Natural killer cell treated with Interleukin-12 subunit alpha and Interleukin-12 subunit beta and Interleukin-15 and Interleukin-18, amount 100 ng/mL, for 72 hours (primary cell): Measurements from ENCODE around the gene DNAJC1. TPM values are rescaled to one million over a fixed set of nuclear protein-coding genes. Genes with fewer than 3 reads are reported as not detected.
A peak's percentile ranks its signal among the peaks of the same experiment; 100 is the strongest.

Source experiments
- ATAC-seq, 2 donors: fragments of 150-1000 bp; cut with Tn5 transposase in 1 of 2; sonication (Bioruptor Pico), chemical (Tn5 transposase) in 1 of 2; 2 replicates each; pipeline ENCODE4 v1.10.0; 2021
- DNase-seq: peaks from one replicate; pipeline ENCODE4 v3.0.0; 2022; ENCODE audit warnings: low spot score
- H3K27ac Mint-ChIP-seq, 2 donors: 1 replicate in 1 of 2; 2 replicates in 1 of 2; pipeline ENCODE4 v1.8.0; 2022; ENCODE audit warnings: mixed read lengths in 2 of 2, mild to moderate bottlenecking in 1 of 2, moderate library complexity in 1 of 2
- H3K27me3 Mint-ChIP-seq, 2 donors: 1 replicate in 1 of 2; 2 replicates in 1 of 2; pipeline ENCODE4 v1.8.0; 2022; ENCODE audit warnings: mixed read lengths in 2 of 2
- H3K36me3 Mint-ChIP-seq: one replicate; pipeline ENCODE4 v1.8.0; 2022; ENCODE audit warnings: mixed read lengths
- H3K4me1 Mint-ChIP-seq, 2 donors: 1 replicate in 1 of 2; 2 replicates in 1 of 2; pipeline ENCODE4 v1.8.0; 2022; ENCODE audit warnings: low read depth in 2 of 2, mixed read lengths in 2 of 2, mild to moderate bottlenecking in 1 of 2
- H3K4me3 Mint-ChIP-seq: one replicate; pipeline ENCODE4 v1.8.0; 2022; ENCODE audit warnings: mixed read lengths
- H3K9me3 Mint-ChIP-seq: 2 replicates; pipeline ENCODE4 v1.8.0; 2022; ENCODE audit warnings: mixed read lengths
- total RNA-seq, 2 donors: library from RNA; stranded (reverse); gene quantifications; one replicate each; pipeline ENCODE4 v1.2.3, GENCODE V29; 2022

Gene DNAJC1
- total RNA-seq, 2 donors from 2014 or later: 37.8 to 53.5 TPM

DNA sequence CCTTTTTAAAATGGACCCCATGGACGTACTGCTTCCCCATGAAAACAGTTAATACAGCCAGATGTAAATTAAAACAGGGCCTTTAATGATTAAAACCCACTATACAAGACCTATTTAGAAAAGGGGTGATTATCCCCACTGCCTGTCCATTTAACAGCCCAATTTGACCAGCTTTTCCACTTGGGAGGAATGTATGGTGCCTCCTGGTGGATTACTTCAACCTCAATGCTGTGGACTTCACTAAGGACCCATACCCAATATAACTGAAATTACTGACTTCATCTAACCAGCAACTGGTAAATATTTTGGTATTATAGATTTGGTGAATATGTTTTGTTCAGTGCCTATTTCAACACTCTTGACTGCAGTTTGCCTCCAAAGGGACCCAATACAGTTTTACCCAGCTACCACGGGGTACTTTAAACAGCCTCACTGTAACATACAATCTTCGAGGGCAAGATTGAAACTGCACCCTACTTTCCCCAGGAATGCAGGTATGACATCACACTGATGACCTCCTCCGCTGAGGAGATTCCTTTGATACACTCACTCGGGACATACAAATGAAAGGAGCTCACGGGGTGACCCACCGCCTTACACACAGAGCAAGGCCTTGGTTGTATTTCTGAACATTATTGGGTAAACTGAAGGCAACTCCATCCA lies 192.8 kb downstream of the DNAJC1 start:
- no peaks in the 10 kb centered on the region for H3K36me3 Mint-ChIP-seq
- H3K27ac Mint-ChIP-seq: no peak overlapping the region
- H3K9me3 Mint-ChIP-seq: no peaks in the 10 kb centered on the region

DNA sequence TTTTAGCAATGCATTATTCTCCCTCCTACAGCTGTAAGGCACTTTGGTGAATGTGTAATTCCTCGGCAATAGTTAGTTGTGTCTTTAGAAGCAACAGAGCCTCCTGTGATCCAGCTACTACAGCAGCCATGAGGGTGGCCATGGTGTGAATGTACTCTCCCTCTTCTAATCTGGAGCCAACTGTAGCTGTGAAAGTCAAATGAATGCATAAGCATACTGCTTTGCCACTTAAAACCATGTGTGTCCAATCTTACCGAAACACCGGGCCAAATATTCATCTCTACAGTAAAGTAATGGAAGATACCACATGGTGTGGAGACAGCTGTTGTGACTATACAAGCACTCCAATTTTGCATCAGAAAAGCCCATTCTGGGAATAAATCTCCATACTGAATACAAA lies 195.0 kb downstream of the DNAJC1 start:
- H3K9me3 Mint-ChIP-seq: no peaks in the 10 kb centered on the region
- DNase-seq: no peak
- ATAC-seq: no peak
- peaks cover 0 to 2% of the 10 kb centered on the region in 2 donors for H3K4me1 Mint-ChIP-seq
- no peak overlapping the region for H3K27ac Mint-ChIP-seq
- H3K36me3 Mint-ChIP-seq: no peaks in the 10 kb centered on the region
- no peak overlapping the region for H3K4me3 Mint-ChIP-seq
- no peaks in the 10 kb centered on the region for H3K27me3 Mint-ChIP-seq

More for the DNA sequence above, 192.8 kb downstream of the DNAJC1 start:
- Mint-ChIP-seq H3K4me3 (no peak overlapping the region), H3K4me1 (peaks cover 0 to 2% of the 10 kb centered on the region in 2 donors), H3K27me3 (no peaks in the 10 kb centered on the region)
- DNase-seq (no peak), ATAC-seq (no peak)

DNA sequence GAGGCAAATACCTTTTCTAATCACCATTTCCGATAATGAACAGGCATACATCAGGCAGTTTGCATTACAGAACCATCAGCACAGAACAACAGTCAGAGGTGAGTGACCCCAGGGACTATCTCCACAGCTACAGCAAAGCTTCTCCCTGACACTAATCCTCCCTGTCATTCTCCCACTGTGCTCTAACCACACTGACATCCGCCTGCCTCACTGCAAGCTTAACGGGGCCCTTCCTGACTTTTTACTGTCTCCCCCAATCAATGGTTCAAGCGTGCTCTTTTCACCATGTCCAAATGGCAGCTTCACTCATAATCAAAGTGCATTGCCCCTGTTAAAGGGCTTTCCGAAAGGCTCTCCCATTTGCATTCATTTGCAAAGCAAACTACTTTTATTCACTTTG lies 196.3 kb downstream of the DNAJC1 start:
- Mint-ChIP-seq H3K27me3 (no peaks in the 10 kb centered on the region), H3K4me3 (no peak overlapping the region), H3K27ac (no peak overlapping the region), H3K4me1 (peaks cover 0 to 2% of the 10 kb centered on the region in 2 donors), H3K36me3 (no peaks in the 10 kb centered on the region), H3K9me3 (no peaks in the 10 kb centered on the region)
- DNase-seq (no peak), ATAC-seq (no peak)

DNA sequence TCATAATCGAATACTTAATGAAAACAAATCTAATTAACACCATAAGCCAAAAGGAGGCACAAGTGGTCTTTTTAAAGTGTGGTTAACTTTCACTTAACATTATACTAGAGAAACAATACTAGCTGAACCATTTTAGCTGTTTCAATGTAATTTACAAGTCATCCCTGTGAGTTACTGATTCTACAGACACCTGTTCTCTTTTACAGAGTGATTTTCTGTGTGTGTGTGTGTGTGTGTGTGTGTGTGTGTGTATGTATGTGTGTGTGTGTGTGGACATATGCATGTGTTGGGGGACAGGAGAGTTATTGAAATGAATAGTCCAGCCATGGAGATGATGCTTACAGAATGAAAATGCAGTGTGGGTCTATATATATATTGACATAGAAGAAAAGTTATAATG lies 200.2 kb downstream of the DNAJC1 start:
- H3K4me3 Mint-ChIP-seq: no peak overlapping the region
- H3K4me1 Mint-ChIP-seq: peaks cover 4 to 16% of the 10 kb centered on the region in 2 donors
- H3K9me3 Mint-ChIP-seq: peaks cover 2% of the 10 kb centered on the region
- H3K36me3 Mint-ChIP-seq: peaks cover 15% of the 10 kb centered on the region
- H3K27ac Mint-ChIP-seq: no peak overlapping the region
- no peaks in the 10 kb centered on the region for H3K27me3 Mint-ChIP-seq
- DNase-seq: no peak
- ATAC-seq: no peak

DNA sequence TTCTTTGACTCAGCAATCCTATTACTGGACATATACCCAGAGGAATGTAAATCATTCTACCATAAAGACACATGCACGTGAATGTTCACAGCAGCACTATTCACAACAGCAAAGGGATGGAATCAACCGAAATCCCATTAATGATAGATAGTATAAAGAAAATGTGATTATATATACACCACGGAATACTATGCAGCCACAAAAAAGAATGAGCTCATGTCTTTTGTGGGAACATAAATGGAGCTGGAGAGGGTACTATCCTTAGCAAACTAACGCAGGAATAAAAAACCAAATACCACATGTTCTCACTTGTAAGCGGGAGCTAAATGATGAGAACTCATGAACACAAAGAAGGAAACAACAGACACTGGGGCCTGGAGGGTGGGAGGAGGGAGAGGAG lies 201.9 kb downstream of the DNAJC1 start:
- peaks cover 19% of the 10 kb centered on the region for H3K36me3 Mint-ChIP-seq
- H3K27ac Mint-ChIP-seq: no peak overlapping the region
- H3K4me3 Mint-ChIP-seq: no peak overlapping the region
- no peaks in the 10 kb centered on the region for H3K27me3 Mint-ChIP-seq
- H3K9me3 Mint-ChIP-seq: peaks cover 2% of the 10 kb centered on the region
- DNase-seq (no peak), ATAC-seq (no peak)
- H3K4me1 Mint-ChIP-seq: peaks cover 13 to 22% of the 10 kb centered on the region in 2 donors

DNA sequence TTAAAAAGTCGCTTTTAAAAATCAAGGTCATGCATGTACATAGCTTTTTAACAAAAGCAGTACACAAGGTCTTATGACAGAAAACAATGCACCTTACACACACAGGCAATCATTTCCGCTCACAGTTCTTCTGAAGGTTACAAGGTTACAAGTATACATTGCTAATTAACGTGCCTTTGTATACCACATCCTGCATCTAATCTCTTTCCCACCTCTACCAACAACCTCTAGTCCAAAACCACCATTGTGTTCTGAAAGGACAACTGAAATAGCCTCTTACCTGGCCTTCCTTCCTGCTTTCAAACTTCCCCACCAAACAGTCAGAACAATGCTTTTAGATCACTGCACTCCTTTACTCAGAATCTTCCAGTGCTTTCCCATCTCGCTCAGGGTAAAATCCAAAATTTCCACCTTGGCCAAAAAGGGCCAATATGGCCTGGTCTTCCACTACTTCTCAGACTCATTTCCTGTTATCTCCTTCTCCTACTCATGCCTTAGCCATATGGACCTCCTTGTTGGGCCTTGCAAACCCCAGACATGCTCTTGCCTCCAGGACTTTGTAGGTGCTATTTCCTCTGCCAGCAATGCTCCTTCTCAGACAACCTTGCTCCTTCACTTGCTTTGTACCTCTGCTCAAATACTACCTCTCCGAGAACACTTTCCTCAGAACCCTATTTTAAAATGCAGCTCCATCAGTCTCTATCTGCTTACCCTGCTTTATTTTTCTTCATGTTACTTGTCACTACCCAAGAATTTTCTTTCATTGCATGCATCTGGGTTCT lies 205.4 kb downstream of the DNAJC1 start:
- peak overlapping the region; percentile 4 for H3K4me3 Mint-ChIP-seq
- ATAC-seq (peak; percentile 60 to 69), DNase-seq (no peak)
- no peaks in the 10 kb centered on the region for H3K27me3 Mint-ChIP-seq
- peak overlapping the region; percentile 1 to 24 for H3K27ac Mint-ChIP-seq
- peaks cover 19% of the 10 kb centered on the region for H3K36me3 Mint-ChIP-seq
- peaks cover 13 to 22% of the 10 kb centered on the region in 2 donors for H3K4me1 Mint-ChIP-seq
- H3K9me3 Mint-ChIP-seq: peaks cover 2% of the 10 kb centered on the region

DNA sequence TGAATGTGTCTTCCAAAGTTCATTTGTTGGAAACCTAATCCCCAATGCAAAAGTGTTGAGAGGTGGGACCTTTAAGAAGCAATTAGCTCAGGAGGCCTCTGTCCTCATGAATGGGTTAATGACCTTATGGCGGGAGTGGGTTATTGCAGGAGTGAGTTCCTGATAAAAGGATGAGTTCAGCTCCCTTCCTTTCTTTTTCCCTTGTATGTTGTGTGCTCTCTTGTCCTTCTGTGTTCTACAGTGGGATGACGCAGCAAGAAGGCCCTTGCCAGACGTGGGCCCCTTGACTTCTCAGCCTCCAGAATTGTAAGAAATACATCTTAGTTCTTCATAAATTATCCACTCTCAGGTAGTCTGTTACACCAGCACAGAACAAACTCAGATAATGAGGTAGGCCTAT lies 206.0 kb downstream of the DNAJC1 start:
- Mint-ChIP-seq H3K4me1 (peaks cover 13 to 22% of the 10 kb centered on the region in 2 donors), H3K4me3 (no peak overlapping the region), H3K36me3 (peaks cover 19% of the 10 kb centered on the region), H3K9me3 (peaks cover 2% of the 10 kb centered on the region), H3K27me3 (no peaks in the 10 kb centered on the region), H3K27ac (peak overlapping the region; percentile 1 to 24)
- ATAC-seq (no peak), DNase-seq (no peak)

DNA sequence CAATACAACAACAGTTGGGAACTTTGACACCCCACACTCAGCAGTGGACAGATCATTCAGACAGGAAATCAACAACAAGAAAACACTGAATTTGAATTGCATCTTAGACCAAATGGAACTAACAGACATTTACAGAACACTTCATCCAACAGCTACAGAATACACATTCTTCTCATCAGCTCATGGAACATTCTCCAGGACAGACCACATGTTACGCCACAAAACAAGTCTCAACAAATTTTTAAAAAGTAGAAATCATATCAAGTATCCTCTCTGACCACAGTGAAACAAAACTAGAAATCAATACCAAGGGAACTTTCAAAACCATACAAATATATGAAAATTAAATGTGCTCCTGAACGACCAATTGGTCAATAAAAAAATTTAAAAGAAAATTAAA lies 212.3 kb downstream of the DNAJC1 start:
- H3K27ac Mint-ChIP-seq: no peak overlapping the region
- no peaks in the 10 kb centered on the region for H3K27me3 Mint-ChIP-seq
- peaks cover 23 to 28% of the 10 kb centered on the region in 2 donors for H3K4me1 Mint-ChIP-seq
- no peak for ATAC-seq
- peaks cover 14% of the 10 kb centered on the region for H3K36me3 Mint-ChIP-seq
- no peak for DNase-seq
- H3K9me3 Mint-ChIP-seq: no peaks in the 10 kb centered on the region
- H3K4me3 Mint-ChIP-seq: no peak overlapping the region

DNA sequence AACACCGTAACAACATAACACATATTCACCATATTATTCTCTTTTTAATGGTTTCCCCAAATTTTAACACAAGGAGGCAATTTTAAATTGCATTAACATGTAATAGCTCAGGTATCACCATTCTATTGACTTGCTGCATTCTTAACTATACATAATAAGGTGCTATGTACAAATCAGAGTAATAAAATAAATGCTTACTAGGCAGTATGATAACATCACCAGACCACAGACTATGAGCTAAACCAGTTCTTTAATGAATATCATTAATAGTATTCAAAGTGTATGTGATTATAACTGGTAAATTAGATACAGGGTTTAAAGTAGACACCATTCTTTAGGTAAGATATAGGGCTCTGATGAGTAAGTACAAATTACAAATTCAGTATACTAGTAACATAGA lies 226.6 kb downstream of the DNAJC1 start:
- Mint-ChIP-seq H3K4me3 (no peak overlapping the region), H3K27me3 (no peaks in the 10 kb centered on the region), H3K36me3 (peaks cover 13% of the 10 kb centered on the region), H3K4me1 (peaks cover 7 to 14% of the 10 kb centered on the region in 2 donors), H3K9me3 (peaks cover 3% of the 10 kb centered on the region), H3K27ac (no peak overlapping the region)
- ATAC-seq (no peak), DNase-seq (no peak)

DNA sequence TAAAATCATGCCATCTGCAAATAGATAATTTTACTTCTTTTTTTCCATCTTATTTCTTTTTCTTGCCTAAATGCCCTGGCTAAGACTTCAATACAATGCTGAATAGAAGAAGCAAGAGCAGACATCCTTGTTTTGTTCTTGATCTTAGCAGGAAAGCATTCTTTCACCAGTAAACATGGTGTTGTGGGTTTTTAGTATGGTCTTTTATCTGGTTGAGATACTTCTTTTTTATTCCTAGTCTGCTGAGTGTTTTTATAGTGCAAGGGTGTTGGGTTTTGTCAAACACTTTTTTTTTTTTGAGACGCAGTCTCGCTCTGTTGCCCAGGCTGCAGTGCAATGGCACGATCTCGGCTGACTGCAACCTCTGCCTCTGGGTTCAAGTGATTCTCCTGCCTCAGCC lies 232.3 kb downstream of the DNAJC1 start:
- Mint-ChIP-seq H3K36me3 (no peaks in the 10 kb centered on the region), H3K9me3 (no peaks in the 10 kb centered on the region), H3K4me3 (no peak overlapping the region), H3K27me3 (no peaks in the 10 kb centered on the region), H3K27ac (no peak overlapping the region), H3K4me1 (peaks cover 0 to 4% of the 10 kb centered on the region in 2 donors)
- no peak for ATAC-seq
- no peak for DNase-seq

DNA sequence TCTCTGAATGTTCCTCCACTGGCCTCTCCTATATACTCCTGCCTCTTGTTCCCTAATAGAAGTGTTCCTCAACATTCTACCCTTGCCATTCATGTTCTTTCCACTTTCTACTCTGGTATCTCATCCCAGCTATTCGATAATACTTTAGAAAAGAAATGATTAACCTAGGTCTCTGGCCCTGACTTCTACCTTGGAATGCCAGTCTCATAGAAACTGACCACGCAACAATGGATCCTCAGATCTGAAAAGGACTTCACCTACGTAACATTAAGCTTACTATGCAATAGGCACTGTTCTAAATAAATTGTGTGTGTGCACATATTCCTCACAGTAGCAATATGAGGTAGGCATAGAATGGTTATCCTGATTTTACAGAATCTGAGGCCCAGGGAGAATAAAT lies 234.5 kb downstream of the DNAJC1 start:
- no peaks in the 10 kb centered on the region for H3K9me3 Mint-ChIP-seq
- no peaks in the 10 kb centered on the region for H3K36me3 Mint-ChIP-seq
- no peak overlapping the region for H3K27ac Mint-ChIP-seq
- no peaks in the 10 kb centered on the region for H3K27me3 Mint-ChIP-seq
- H3K4me1 Mint-ChIP-seq: peaks cover 0 to 4% of the 10 kb centered on the region in 2 donors
- no peak overlapping the region for H3K4me3 Mint-ChIP-seq
- DNase-seq (no peak), ATAC-seq (no peak)

DNA sequence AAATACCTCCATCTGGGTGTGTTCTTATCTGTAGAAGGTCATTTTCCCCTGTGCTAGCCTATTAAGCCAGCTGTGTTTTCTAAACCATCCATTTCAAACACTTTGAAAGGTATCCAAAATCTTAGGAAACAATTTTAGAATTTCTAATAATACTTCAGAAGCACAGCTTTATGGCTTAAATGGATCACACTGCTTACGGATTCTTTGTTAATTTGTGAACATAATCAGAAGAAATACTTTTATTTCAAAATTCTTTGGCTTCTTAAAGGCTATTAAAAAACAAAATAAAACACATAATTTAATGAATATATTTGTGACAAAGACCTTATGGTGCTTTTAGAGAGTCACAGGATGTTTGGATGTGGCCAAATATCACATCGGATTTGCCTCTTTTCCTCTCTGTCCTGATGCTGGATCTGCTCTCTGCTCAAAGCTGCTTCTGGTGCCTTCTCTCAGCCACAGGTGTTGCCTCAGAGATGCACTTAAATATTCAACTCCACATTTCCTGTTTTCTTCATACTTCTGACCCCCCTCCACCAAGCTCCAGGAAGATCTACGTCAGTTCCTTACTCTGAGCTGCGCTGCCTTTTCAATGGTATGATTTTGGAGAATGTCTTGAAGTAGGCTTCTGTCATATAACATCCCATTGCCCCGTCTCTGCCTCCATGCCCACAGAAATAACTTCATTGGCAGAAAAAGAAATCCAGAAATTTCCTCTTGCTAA lies 238.9 kb downstream of the DNAJC1 start:
- DNase-seq (no peak), ATAC-seq (no peak)
- Mint-ChIP-seq H3K27ac (no peak overlapping the region), H3K9me3 (no peaks in the 10 kb centered on the region), H3K4me3 (no peak overlapping the region), H3K4me1 (peaks cover 0 to 4% of the 10 kb centered on the region in 2 donors), H3K27me3 (no peaks in the 10 kb centered on the region), H3K36me3 (no peaks in the 10 kb centered on the region)

DNA sequence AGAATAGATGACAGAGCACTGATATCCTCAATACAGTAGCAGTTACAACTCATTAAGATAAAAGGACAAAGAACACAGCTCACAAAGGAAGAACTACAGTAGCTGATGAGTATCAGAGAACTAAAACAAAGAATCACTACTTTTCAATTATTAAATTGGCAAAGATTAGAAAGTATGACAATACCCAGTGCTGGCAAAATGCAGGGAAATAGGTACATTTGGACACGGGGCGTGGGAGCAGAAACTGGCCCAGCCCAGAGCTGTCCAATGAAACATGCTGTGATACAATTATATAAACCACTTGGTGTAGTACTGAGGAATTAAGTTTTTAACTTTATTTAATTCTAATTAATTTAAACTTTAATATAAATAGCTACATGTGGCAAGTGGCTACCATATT lies 243.2 kb downstream of the DNAJC1 start:
- Mint-ChIP-seq H3K27ac (no peak overlapping the region), H3K4me1 (no peaks in the 10 kb centered on the region), H3K27me3 (no peaks in the 10 kb centered on the region), H3K9me3 (no peaks in the 10 kb centered on the region), H3K4me3 (no peak overlapping the region), H3K36me3 (no peaks in the 10 kb centered on the region)
- ATAC-seq: no peak
- no peak for DNase-seq

DNA sequence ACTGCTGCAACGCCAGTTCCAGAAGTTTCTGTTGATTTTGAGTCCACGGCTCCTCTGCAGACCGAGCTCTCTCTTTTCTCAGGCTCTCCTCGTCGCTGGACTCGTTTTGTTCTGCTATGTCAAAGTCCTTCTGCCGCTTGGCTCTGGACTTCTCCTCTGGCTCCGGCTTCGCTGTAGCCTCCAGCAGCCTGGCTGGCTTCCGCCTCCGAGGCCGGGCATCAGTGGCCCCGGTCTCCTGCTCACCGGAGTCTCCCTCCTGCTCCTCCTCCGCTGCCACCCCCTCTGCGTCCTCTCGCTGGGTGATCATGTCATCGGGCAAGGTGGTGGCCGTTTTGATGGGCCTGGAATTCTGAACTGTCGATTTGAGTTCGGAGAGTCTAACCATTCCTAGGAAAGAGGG lies 244.3 kb downstream of the DNAJC1 start:
- Mint-ChIP-seq H3K9me3 (no peaks in the 10 kb centered on the region), H3K4me1 (no peaks in the 10 kb centered on the region), H3K4me3 (no peak overlapping the region), H3K27ac (no peak overlapping the region), H3K27me3 (no peaks in the 10 kb centered on the region), H3K36me3 (no peaks in the 10 kb centered on the region)
- no peak for ATAC-seq
- DNase-seq: no peak
